Common myeloid progenitor, CD34-positive (primary cell): ENCODE results near the gene AXIN1.

Experiments used
- CTCF ChIA-PET: fragments of 350-600 bp; sonication (Branson Sonifier 250); formaldehyde crosslinking; loops from one replicate; lab custom pipeline; 2021; ENCODE audit warnings: antibody characterized with exemption; lab: Charles Lee
- POLR2A ChIA-PET: fragments of 350-600 bp; sonication (Branson Sonifier 250); formaldehyde crosslinking; loops from one replicate; lab custom pipeline; 2021; ENCODE audit warnings: antibody characterized with exemption; lab: Charles Lee
- DNase-seq, 3 donors: peaks; one replicate each; pipeline versions ENCODE4 v3.0.0 to v3.0.0-alpha.2; 2013
- H3K27ac ChIP-seq, 2 experiments: 1 replicate in 1 of 2; 2 replicates in 1 of 2; pipeline ENCODE4 v1.7.0; 2013; ENCODE audit warnings: inconsistent platforms in 2 of 2, low read length in 2 of 2, mild to moderate bottlenecking in 2 of 2, low read depth in 1 of 2, moderate library complexity in 1 of 2; ENCODE audit not compliant: severe bottlenecking in 2 of 2, insufficient read depth in 1 of 2, poor library complexity in 1 of 2
- H3K27me3 ChIP-seq, 5 experiments: replicated peaks in 2 of 5; 1 replicate in 3 of 5; 2 replicates in 2 of 5; pipeline versions ENCODE4 v1.6.1 to v1.7.0; 2013; ENCODE audit warnings: low read length in 4 of 5, mild to moderate bottlenecking in 2 of 5, moderate library complexity in 2 of 5, inconsistent platforms in 1 of 5; ENCODE audit not compliant: insufficient read depth in 5 of 5, control insufficient read depth in 4 of 5
- H3K36me3 ChIP-seq, 4 experiments: 1 replicate in 2 of 4; 2 replicates in 2 of 4; pipeline versions ENCODE4 v1.6.1 to v1.7.0; 2013; ENCODE audit warnings: low read length in 3 of 4, control low read depth in 1 of 4, mild to moderate bottlenecking in 1 of 4; ENCODE audit not compliant: control insufficient read depth in 4 of 4, insufficient read depth in 4 of 4
- H3K4me1 ChIP-seq, 4 experiments: 1 replicate in 3 of 4; 2 replicates in 1 of 4; pipeline versions ENCODE4 v1.6.1 to v1.7.1; 2013; ENCODE audit warnings: low read length in 3 of 4, mild to moderate bottlenecking in 3 of 4, control low read depth in 1 of 4, inconsistent platforms in 1 of 4, moderate library complexity in 1 of 4; ENCODE audit not compliant: control insufficient read depth in 4 of 4, insufficient read depth in 4 of 4; ENCODE audit errors: control extremely low read depth in 1 of 4
- H3K4me3 ChIP-seq, 7 experiments: 1 replicate in 4 of 7; 2 replicates in 3 of 7; pipeline versions ENCODE4 v1.5.1 to v1.7.0; 2013; ENCODE audit warnings: mild to moderate bottlenecking in 7 of 7, low read length in 6 of 7, moderate library complexity in 6 of 7, inconsistent platforms in 2 of 7, low read depth in 2 of 7, control low read depth in 1 of 7; ENCODE audit not compliant: insufficient read depth in 4 of 7, control insufficient read depth in 1 of 7; ENCODE audit errors: extremely low read depth in 1 of 7
- H3K9me3 ChIP-seq, 5 experiments: 1 replicate in 4 of 5; 2 replicates in 1 of 5; pipeline versions ENCODE4 v1.6.1 to v1.7.1; 2013; ENCODE audit warnings: low read length in 4 of 5, mild to moderate bottlenecking in 2 of 5, inconsistent platforms in 1 of 5, low read depth in 1 of 5, moderate library complexity in 1 of 5; ENCODE audit not compliant: control insufficient read depth in 4 of 5, insufficient read depth in 2 of 5; ENCODE audit errors: control extremely low read depth in 1 of 5
- WGBS: methylation state at CpG from one replicate; pipeline ENCODE4 v1.1.5; 2013; ENCODE audit not compliant: insufficient coverage; 5-methylcytosine and 5-hydroxymethylcytosine counted together

The AXIN1 gene

GRCh38 chr16:285146-286055 is 67.1 kb downstream of the AXIN1 start:
- POLR2A ChIA-PET, result no interaction called here
- Histone ChIP-seq H3K9me3 (peaks cover 0 to 3% (median 0%) of the 10 kb centered on the region in 5 experiments), H3K4me1 (peaks cover 0 to 8% (median 6%) of the 10 kb centered on the region in 4 experiments), H3K27me3 (peaks cover 0 to 17% (median 0%) of the 10 kb centered on the region in 5 experiments), H3K36me3 (peaks cover 3 to 40% (median 31%) of the 10 kb centered on the region in 4 experiments), H3K4me3 (no peak overlapping the region), H3K27ac (no peak overlapping the region)
- CTCF ChIA-PET, result no interaction called here
- 94% methylated on average over 28 of the region's 48 CpGs for WGBS
- DNase-seq, result peak in 2 of 3 donors; percentile 33 to 34

DNA sequence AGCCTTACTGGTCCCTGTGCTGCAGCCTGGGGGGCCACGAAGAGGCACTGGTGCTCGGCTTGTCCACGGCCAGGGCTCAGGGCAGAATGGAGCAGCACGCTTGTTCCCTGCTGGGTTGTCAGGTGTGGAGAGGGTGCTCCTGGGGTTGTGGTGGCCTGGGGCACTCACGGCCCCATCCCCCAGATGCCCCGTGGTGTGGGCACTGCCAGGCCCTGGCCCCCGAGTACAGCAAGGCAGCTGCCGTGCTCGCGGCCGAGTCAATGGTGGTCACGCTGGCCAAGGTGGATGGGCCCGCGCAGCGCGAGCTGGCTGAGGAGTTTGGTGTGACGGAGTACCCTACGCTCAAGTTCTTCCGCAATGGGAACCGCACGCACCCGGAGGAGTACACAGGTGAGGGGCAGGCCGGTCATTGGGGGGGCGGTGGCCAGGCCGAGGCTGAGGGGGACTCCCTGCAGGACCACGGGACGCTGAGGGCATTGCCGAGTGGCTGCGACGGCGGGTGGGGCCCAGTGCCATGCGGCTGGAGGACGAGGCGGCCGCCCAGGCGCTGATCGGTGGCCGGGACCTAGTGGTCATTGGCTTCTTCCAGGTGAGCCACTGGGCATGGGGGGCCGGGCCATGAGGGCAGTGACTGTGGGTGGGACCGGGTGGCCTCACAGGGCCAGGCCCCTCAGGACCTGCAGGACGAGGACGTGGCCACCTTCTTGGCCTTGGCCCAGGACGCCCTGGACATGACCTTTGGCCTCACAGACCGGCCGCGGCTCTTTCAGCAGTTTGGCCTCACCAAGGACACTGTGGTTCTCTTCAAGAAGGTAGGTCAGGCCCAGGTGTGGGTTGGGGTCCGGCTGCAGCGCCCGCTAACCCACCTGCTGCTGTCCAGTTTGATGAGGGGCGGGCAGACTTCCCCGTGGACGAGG is 68.1 kb downstream of the AXIN1 start:
- Histone ChIP-seq H3K27me3 (peaks cover 0 to 24% (median 0%) of the 10 kb centered on the region in 5 experiments), H3K27ac (no peak overlapping the region), H3K4me3 (no peak overlapping the region), H3K9me3 (peaks cover 0 to 3% (median 0%) of the 10 kb centered on the region in 5 experiments), H3K4me1 (peaks cover 0 to 16% (median 11%) of the 10 kb centered on the region in 4 experiments), H3K36me3 (peaks cover 0 to 30% (median 24%) of the 10 kb centered on the region in 4 experiments)
- ChIA-PET POLR2A (interaction anchor here (0.5 kb wide), 1 partner anchor 44 kb away, joined by 6 read pairs; no protein-coding TSS in a partner anchor), CTCF (no interaction called here)
- WGBS, result 95% methylated on average over 45 of the region's 52 CpGs
- DNase-seq, result no peak

DNA sequence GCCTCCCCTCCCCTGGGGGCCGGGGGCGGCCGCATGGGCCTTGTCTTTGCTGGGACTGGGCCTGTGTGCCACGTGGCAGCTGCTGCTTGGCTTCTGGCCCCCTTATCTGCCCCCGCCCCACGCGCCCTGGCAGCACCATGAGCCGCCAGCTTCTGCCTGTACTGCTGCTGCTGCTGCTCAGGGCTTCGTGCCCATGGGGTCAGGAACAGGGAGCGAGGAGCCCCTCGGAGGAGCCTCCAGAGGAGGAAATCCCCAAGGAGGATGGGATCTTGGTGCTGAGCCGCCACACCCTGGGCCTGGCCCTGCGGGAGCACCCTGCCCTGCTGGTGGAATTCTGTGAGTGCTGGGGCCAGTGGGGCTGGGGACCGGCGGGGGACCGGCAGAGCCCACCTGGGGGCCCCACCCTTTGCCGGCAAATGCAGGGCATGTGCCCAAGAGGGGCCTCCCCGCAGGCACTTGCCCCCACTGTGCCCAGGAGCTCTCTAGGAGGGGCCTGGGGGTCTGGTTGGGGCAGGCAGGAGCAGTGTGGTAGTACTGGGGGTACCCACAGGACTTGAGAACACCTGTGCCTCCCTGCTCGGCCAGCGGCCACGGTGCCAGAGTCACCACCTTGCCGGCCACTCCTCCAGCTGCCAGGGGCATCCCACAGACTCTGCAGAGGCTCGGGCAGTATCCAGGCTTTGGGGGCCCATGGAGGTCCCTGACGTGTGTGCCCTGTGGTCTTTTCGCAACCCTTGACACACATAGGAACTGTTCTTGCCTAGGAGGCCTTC is 69.3 kb downstream of the AXIN1 start, which contains the start of gene PDIA2:
TSS of gene PDIA2 (plus strand) at position 132 of the 773 bp plus-strand sequence. CDS start at position 138, 6 bp downstream.
- CTCF ChIA-PET, result no interaction called here
- H3K9me3 ChIP-seq, result peaks cover 0 to 3% (median 0%) of the 10 kb centered on the region in 5 experiments
- no peak within 1 kb of the TSS for H3K27ac ChIP-seq
- peaks cover 0 to 26% (median 0%) of the 10 kb centered on the region in 5 experiments for H3K27me3 ChIP-seq
- no peak within 1 kb of the TSS for H3K4me3 ChIP-seq
- DNase-seq, result peak in 2 of 3 donors; percentile 45 to 60
- H3K36me3 ChIP-seq, result peaks cover 0 to 20% (median 17%) of the 10 kb centered on the region in 4 experiments
- peaks cover 0 to 25% (median 16%) of the 10 kb centered on the region in 4 experiments for H3K4me1 ChIP-seq
- 84% methylated on average over 16 of the region's 25 CpGs for WGBS
- POLR2A ChIA-PET, result interaction anchor here (0.5 kb wide), 1 partner anchor 9 kb away, joined by 4 read pairs; no protein-coding TSS in a partner anchor

- POLR2A ChIA-PET, result no interaction called here
- CTCF ChIA-PET, result interaction anchor here (1.3 kb wide), 1 partner anchor 27 kb away, joined by 3 read pairs; no protein-coding TSS in a partner anchor
Observed at GRCh38 chr16:282491-282890, 70.0 kb downstream of the AXIN1 start.

GRCh38 chr16:281660-282255 is 70.8 kb downstream of the AXIN1 start:
- WGBS, result 78% methylated on average over 16 of the region's 25 CpGs
- ChIA-PET POLR2A (no interaction called here), CTCF (interaction anchor here (1.3 kb wide), 1 partner anchor 28 kb away, joined by 3 read pairs; no protein-coding TSS in a partner anchor)
- Histone ChIP-seq H3K36me3 (peaks cover 0 to 7% (median 6%) of the 10 kb centered on the region in 4 experiments), H3K4me3 (peak overlapping the region in 1 of 7 experiments; percentile 6), H3K27me3 (peaks cover 0 to 27% (median 0%) of the 10 kb centered on the region in 5 experiments), H3K4me1 (peaks cover 0 to 25% (median 16%) of the 10 kb centered on the region in 4 experiments), H3K9me3 (peaks cover 0 to 3% (median 0%) of the 10 kb centered on the region in 5 experiments), H3K27ac (no peak overlapping the region)
- DNase-seq, result no peak

More at GRCh38 chr16:282491-282890, 70.0 kb downstream of the AXIN1 start:
- peaks cover 0 to 13% (median 10%) of the 10 kb centered on the region in 4 experiments for H3K36me3 ChIP-seq
- DNase-seq, result no peak
- H3K27ac ChIP-seq, result no peak overlapping the region
- WGBS, result 94% methylated on average over 15 of the region's 22 CpGs
- peaks cover 0 to 26% (median 0%) of the 10 kb centered on the region in 5 experiments for H3K27me3 ChIP-seq
- H3K4me1 ChIP-seq, result peaks cover 0 to 25% (median 16%) of the 10 kb centered on the region in 4 experiments
- H3K4me3 ChIP-seq, result no peak overlapping the region
- H3K9me3 ChIP-seq, result peaks cover 0 to 3% (median 0%) of the 10 kb centered on the region in 5 experiments
